PC-9 (cell line): ENCODE measurements around the gene PCBP2.
"Not testable (repeated sequence)": the region's sequence is repeated elsewhere in the genome, so short reads cannot be mapped to it uniquely, and the experiment has no call there.

Experiments
- EZH2 ChIP-seq: fragments of 200-600 bp; sonication (generic); IDR thresholded peaks from 2 replicates; pipeline ENCODE4 v1.8.0; 2017; ENCODE audit warnings: antibody characterized with exemption, low read depth
- TF ChIP-seq, protein P1 (sequence below): fragments of 200-600 bp; sonication (generic); conservative IDR thresholded peaks from 2 replicates; pipeline ENCODE4 v1.6.1; 2017; ENCODE audit warnings: mixed run types, antibody characterized with exemption, mild to moderate bottlenecking, moderate library complexity

DNA sequence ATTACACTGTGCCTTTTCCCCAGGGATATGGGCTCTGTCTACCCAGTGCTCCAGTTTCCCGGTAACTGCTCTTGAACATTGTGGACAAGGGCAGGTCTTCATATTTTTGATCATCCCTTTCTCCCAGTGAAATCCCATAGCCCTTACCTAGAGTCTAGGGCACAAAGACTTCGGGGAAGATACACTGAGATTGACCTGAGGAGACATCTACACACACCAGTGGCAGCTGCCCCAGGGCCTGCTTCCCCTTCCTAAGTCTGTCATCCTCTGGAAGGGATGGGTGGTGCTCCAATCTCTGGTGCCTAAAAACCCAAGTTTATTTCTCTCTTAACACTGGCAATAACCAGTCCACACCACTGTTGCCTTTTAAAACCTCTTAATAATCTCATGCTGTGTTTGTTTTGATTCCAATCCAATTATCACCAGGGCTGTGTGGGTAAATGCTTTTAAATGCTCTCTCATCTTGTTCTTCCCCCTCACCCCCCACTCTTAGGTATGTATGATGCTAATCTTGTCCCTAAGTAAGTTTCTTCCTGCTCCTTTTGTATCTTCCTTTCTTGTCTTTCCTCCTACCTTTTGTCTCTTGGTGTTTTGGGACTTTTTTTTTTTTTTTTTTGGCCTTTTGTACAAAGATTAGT is 36.0 kb upstream of the PCBP2 start:
- TF ChIP-seq, protein P1, sequence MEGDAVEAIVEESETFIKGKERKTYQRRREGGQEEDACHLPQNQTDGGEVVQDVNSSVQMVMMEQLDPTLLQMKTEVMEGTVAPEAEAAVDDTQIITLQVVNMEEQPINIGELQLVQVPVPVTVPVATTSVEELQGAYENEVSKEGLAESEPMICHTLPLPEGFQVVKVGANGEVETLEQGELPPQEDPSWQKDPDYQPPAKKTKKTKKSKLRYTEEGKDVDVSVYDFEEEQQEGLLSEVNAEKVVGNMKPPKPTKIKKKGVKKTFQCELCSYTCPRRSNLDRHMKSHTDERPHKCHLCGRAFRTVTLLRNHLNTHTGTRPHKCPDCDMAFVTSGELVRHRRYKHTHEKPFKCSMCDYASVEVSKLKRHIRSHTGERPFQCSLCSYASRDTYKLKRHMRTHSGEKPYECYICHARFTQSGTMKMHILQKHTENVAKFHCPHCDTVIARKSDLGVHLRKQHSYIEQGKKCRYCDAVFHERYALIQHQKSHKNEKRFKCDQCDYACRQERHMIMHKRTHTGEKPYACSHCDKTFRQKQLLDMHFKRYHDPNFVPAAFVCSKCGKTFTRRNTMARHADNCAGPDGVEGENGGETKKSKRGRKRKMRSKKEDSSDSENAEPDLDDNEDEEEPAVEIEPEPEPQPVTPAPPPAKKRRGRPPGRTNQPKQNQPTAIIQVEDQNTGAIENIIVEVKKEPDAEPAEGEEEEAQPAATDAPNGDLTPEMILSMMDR = not testable (repeated sequence)
- TF ChIP-seq EZH2 = not testable (repeated sequence)
